ENCODE data around the gene MORN4. TPM values are rescaled to one million over a fixed set of nuclear protein-coding genes. Genes with fewer than 3 reads are reported as not detected.
"Not testable (repeated sequence)": the region's sequence is repeated elsewhere in the genome, so short reads cannot be mapped to it uniquely, and the experiment has no call there.

The MORN4 gene
- total RNA-seq, 4 donors from 2014 or later: 3.7 to 8.2 (median 7.1) TPM

DNA sequence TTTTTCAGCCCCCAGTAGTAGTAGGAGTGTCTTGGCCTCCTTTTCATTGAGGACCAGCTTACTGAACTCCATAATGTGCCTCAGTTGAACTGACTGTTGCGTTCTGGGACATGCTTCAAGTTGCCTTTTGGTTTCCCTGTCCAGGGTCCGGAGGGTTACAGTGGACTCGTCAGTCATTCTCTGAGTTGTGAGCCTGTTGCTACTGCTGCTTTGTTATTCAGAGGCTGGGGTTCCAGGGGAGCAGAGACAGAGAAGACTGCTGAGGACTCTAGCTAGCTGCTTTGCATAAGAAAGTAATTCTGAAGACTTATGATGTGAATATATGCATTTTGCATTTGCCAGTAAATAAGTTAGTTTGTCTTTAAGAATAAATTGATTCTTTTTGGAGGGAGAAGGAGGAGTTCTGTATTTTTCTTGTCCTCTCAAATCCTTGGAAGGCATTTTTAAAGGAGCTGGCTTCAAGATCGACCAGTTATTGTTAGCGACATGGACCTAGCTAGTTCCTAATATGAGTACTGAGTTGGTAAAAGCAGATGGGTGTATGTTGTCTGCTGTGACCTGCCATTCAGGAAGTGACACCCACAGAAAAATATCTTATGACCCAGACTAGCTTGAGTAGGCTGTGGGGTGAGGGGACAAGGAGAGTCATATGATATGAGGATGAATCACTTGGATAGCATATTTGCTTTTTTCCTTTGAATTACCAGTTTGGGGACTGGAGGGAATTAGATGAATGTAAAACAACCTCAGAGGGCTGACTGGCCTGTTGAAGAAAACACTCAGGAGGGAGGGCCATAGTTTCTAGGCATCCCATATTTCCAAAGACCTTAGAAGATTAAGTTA is 15.5 kb upstream of the MORN4 start:
- Histone ChIP-seq H3K4me3 (no peak overlapping the region), H3K9me3 (no peaks in the 10 kb centered on the region), H3K27ac (peak overlapping the region in 3 of 4 donors; percentile 60 to 88 (median 83)), H3K4me1 (peaks cover 0 to 38% (median 14%) of the 10 kb centered on the region in 4 donors), H3K36me3 (peaks cover 4 to 67% (median 9%) of the 10 kb centered on the region in 3 donors), H3K27me3 (no peaks in the 10 kb centered on the region)
- 46 to 61% methylated on average over 5 of the region's 5 CpGs for WGBS, 2 donors
- peak in 1 of 2 donors; percentile 61 for DNase-seq (ENCODE audit: low spot score in 2 of 2)
- TF ChIP-seq CTCF (IDR thresholded peaks at IDR 0.05) (no peak), EP300 (IDR thresholded peaks at IDR 0.05) (peak; percentile 83 to 86)

GRCh38 chr10:97647556-97647955 is 14.3 kb upstream of the MORN4 start:
- no peak for DNase-seq (ENCODE audit: low spot score in 2 of 2)
- TF ChIP-seq POLR2A (IDR thresholded peaks at IDR 0.05) (no peak), CTCF (IDR thresholded peaks at IDR 0.05) (no peak), EP300 (IDR thresholded peaks at IDR 0.05) (no peak)
- Histone ChIP-seq H3K4me3 (no peak overlapping the region), H3K27ac (peak overlapping the region in 1 of 4 donors; percentile 88), H3K4me1 (peaks cover 0 to 48% (median 18%) of the 10 kb centered on the region in 4 donors), H3K36me3 (peaks cover 4 to 57% (median 9%) of the 10 kb centered on the region in 3 donors), H3K27me3 (no peaks in the 10 kb centered on the region), H3K9me3 (no peaks in the 10 kb centered on the region)
- 45 to 54% methylated on average over 1 of the region's 1 CpG for WGBS, 2 donors

- WGBS, 2 donors: 93 to 95% methylated on average over 4 of the region's 4 CpGs
- Histone ChIP-seq H3K27me3 (no peaks in the 10 kb centered on the region), H3K4me3 (no peak overlapping the region), H3K27ac (no peak overlapping the region), H3K9me3 (no peaks in the 10 kb centered on the region), H3K4me1 (peaks cover 6 to 58% (median 29%) of the 10 kb centered on the region in 4 donors), H3K36me3 (peaks cover 0 to 36% (median 0%) of the 10 kb centered on the region in 3 donors)
- TF ChIP-seq CTCF (IDR thresholded peaks at IDR 0.05) (no peak), POLR2A (IDR thresholded peaks at IDR 0.05) (no peak), EP300 (IDR thresholded peaks at IDR 0.05) (no peak)
- no peak for DNase-seq (ENCODE audit: low spot score in 2 of 2)
Observed at GRCh38 chr10:97644936-97645335, 11.6 kb upstream of the MORN4 start.

GRCh38 chr10:97643441-97643985 is 10.2 kb upstream of the MORN4 start:
- 77 to 78% methylated on average over 4 of the region's 4 CpGs for WGBS, 2 donors
- Histone ChIP-seq H3K27me3 (no peaks in the 10 kb centered on the region), H3K27ac (no peak overlapping the region), H3K4me3 (no peak overlapping the region), H3K4me1 (peaks cover 6 to 45% (median 19%) of the 10 kb centered on the region in 4 donors), H3K36me3 (peaks cover 0 to 36% (median 0%) of the 10 kb centered on the region in 3 donors), H3K9me3 (no peaks in the 10 kb centered on the region)
- TF ChIP-seq EP300 (IDR thresholded peaks at IDR 0.05) (no peak), POLR2A (IDR thresholded peaks at IDR 0.05) (no peak), CTCF (IDR thresholded peaks at IDR 0.05) (no peak)
- DNase-seq (ENCODE audit: low spot score in 2 of 2): no peak

- WGBS, 2 donors: 91 to 93% methylated on average over 13 of the region's 13 CpGs
Observed at GRCh38 chr10:97642471-97643159, 9.3 kb upstream of the MORN4 start.

More at GRCh38 chr10:97642471-97643159, 9.3 kb upstream of the MORN4 start:
- not testable (repeated sequence) for DNase-seq (ENCODE audit: low spot score in 2 of 2); H3K27me3 ChIP-seq; H3K9me3 ChIP-seq; H3K4me3 ChIP-seq
- Histone ChIP-seq H3K4me1 (peaks cover 6 to 36% (median 16%) of the 10 kb centered on the region in 4 donors), H3K27ac (peak overlapping the region in 1 of 4 donors; percentile 92), H3K36me3 (peaks cover 0 to 34% (median 0%) of the 10 kb centered on the region in 3 donors)

Data from tibial nerve (tissue), 4 donors.